ENCODE measurements around the gene RSPH10B2. TPM values are rescaled to one million over a fixed set of nuclear protein-coding genes. Genes with fewer than 3 reads are reported as not detected.

The RSPH10B2 gene
- total RNA-seq: not detected in 2 replicates

GRCh38 chr7:6753964-6754363 lies at the start of gene RSPH10B2:
Gene RSPH10B2 (plus strand): TSS chr7:6754103. CDS start chr7:6757678, 3,575 bp downstream.

GRCh38 chr7:6706666-6707407 lies 47.1 kb upstream of the RSPH10B2 start, which contains the start of gene ZNF12:
Gene ZNF12 (minus strand): TSS chr7:6706947. CDS start chr7:6705173, 1,774 bp downstream.

GRCh38 chr7:6826151-6826550 lies 72.2 kb downstream of the RSPH10B2 start, which contains the start of gene CCZ1B:
Gene CCZ1B (minus strand): TSS chr7:6826275. CDS start chr7:6826197, 78 bp downstream.

Other genes starting within 250 kb of the RSPH10B2 start
- gene GRID2IP, start 202.6 kb upstream of the RSPH10B2 start, total RNA-seq: not detected in 2 replicates
- gene ZDHHC4, start 176.6 kb upstream of the RSPH10B2 start, total RNA-seq: 38.1 and 43.7 TPM in 2 replicates
- gene INTS15, start 164.1 kb upstream of the RSPH10B2 start, total RNA-seq: 8.7 and 10.9 TPM in 2 replicates
- gene ZNF853, start 138.5 kb upstream of the RSPH10B2 start, total RNA-seq: 0.16 and 1.1 TPM in 2 replicates
- 7.3 and 8.7 TPM in 2 replicates for gene ZNF316, start 116.8 kb upstream of the RSPH10B2 start, total RNA-seq
- 11.7 and 15.4 TPM in 2 replicates for gene ZNF12, start 47.2 kb upstream of the RSPH10B2 start, total RNA-seq
- 7.6 and 13.9 TPM in 2 replicates for gene CCZ1B, start 72.2 kb downstream of the RSPH10B2 start, total RNA-seq

All from cardiac atrium fibroblast (primary cell).